H9 (cell line): Measurements from ENCODE around the gene MBTPS1. TPM values are rescaled to one million over a fixed set of nuclear protein-coding genes. Genes with fewer than 3 reads are reported as not detected.
A peak's percentile ranks its signal among the peaks of the same experiment; 100 is the strongest.

Experiments
- DNase-seq: peaks from one replicate; pipeline ENCODE4 v3.0.0-alpha.2; 2017
- H2AFZ ChIP-seq: one replicate; pipeline ENCODE4 v1.6.1; 2013; ENCODE audit warnings: mild to moderate bottlenecking, low read length, control low read depth, moderate library complexity
- H2AK5ac ChIP-seq: 2 replicates; pipeline ENCODE4 v1.6.1; 2013; ENCODE audit warnings: low read length, control low read depth, mixed read lengths; ENCODE audit not compliant: insufficient read length
- H2BK120ac ChIP-seq: one replicate; pipeline ENCODE4 v1.6.1; 2013; ENCODE audit warnings: low read depth, mild to moderate bottlenecking, low read length, control low read depth, inconsistent platforms; ENCODE audit not compliant: poor library complexity, severe bottlenecking
- H2BK12ac ChIP-seq: 2 replicates; pipeline ENCODE4 v1.6.1; 2013; ENCODE audit warnings: low read length, control low read depth, mixed read lengths, low read depth; ENCODE audit not compliant: insufficient read length
- H2BK15ac ChIP-seq: 2 replicates; pipeline ENCODE4 v1.6.1; 2013; ENCODE audit warnings: low read depth, low read length, control low read depth
- H2BK20ac ChIP-seq: one replicate; pipeline ENCODE4 v1.6.1; 2013; ENCODE audit warnings: low read depth, mild to moderate bottlenecking, low read length, control low read depth, inconsistent platforms; ENCODE audit not compliant: poor library complexity, severe bottlenecking
- H2BK5ac ChIP-seq: 2 replicates; pipeline ENCODE4 v1.6.1; 2013; ENCODE audit warnings: low read length, control low read depth, mixed read lengths; ENCODE audit not compliant: insufficient read length
- H3K14ac ChIP-seq: 2 replicates; pipeline ENCODE4 v1.6.1; 2013; ENCODE audit warnings: low read length, control low read depth; ENCODE audit not compliant: insufficient read depth
- H3K18ac ChIP-seq: 2 replicates; pipeline ENCODE4 v1.6.1; 2013; ENCODE audit warnings: low read depth, mild to moderate bottlenecking, mixed read lengths, low read length, control low read depth; ENCODE audit not compliant: insufficient read length
- H3K23ac ChIP-seq: 2 replicates; pipeline ENCODE4 v1.6.1; 2013; ENCODE audit warnings: low read length, control low read depth, mixed read lengths, low read depth; ENCODE audit not compliant: insufficient read length
- H3K23me2 ChIP-seq: 2 replicates; pipeline ENCODE4 v1.6.1; 2013; ENCODE audit warnings: low read depth, mild to moderate bottlenecking, mixed read lengths, low read length, control low read depth; ENCODE audit not compliant: insufficient read length, poor library complexity, severe bottlenecking
- H3K27ac ChIP-seq: 2 replicates; pipeline ENCODE4 v1.5.1; 2013; ENCODE audit warnings: low read length, control low read depth, mixed read lengths, low read depth; ENCODE audit not compliant: insufficient read length
- H3K27me3 ChIP-seq: 2 replicates; pipeline ENCODE4 v1.6.1; 2013; ENCODE audit warnings: low read length, control low read depth, inconsistent platforms; ENCODE audit not compliant: insufficient read depth
- H3K4ac ChIP-seq: 2 replicates; pipeline ENCODE4 v1.6.1; 2013; ENCODE audit warnings: low read depth, mild to moderate bottlenecking, control low read depth, inconsistent platforms, low read length, moderate library complexity
- H3K4me1 ChIP-seq: 2 replicates; pipeline ENCODE4 v1.6.1; 2013; ENCODE audit warnings: low read length, control low read depth, inconsistent platforms; ENCODE audit not compliant: insufficient read depth
- H3K4me2 ChIP-seq: 2 replicates; pipeline ENCODE4 v1.6.1; 2013; ENCODE audit warnings: low read length, control low read depth, mixed read lengths; ENCODE audit not compliant: insufficient read length, insufficient read depth
- H3K56ac ChIP-seq: 2 replicates; pipeline ENCODE4 v1.6.1; 2013; ENCODE audit warnings: low read depth, mild to moderate bottlenecking, mixed read lengths, low read length, control low read depth; ENCODE audit not compliant: insufficient read length
- H3K79me1 ChIP-seq: 2 replicates; pipeline ENCODE4 v1.6.1; 2013; ENCODE audit warnings: low read depth, mild to moderate bottlenecking, moderate library complexity, low read length, control low read depth, inconsistent platforms; ENCODE audit not compliant: insufficient read depth, poor library complexity, severe bottlenecking
- H3K79me2 ChIP-seq: 2 replicates; pipeline ENCODE4 v1.6.1; 2013; ENCODE audit warnings: low read length, control low read depth, inconsistent platforms; ENCODE audit not compliant: insufficient read depth
- H3K9ac ChIP-seq: 2 replicates; pipeline ENCODE4 v1.6.1; 2013; ENCODE audit warnings: low read length, control low read depth, mixed read lengths; ENCODE audit not compliant: insufficient read length; ENCODE audit errors: extremely low read depth
- H3K9me3 ChIP-seq: one replicate; pipeline ENCODE4 v1.6.1; 2013; ENCODE audit warnings: low read depth, low read length, inconsistent platforms; ENCODE audit not compliant: control insufficient read depth
- H3T11ph ChIP-seq: one replicate; pipeline ENCODE4 v1.6.1; 2013; ENCODE audit warnings: mild to moderate bottlenecking, low read length, control low read depth, inconsistent platforms
- H4K20me1 ChIP-seq: one replicate; pipeline ENCODE4 v1.6.1; 2013; ENCODE audit not compliant: control insufficient read depth, insufficient read length, insufficient read depth
- H4K5ac ChIP-seq: 2 replicates; pipeline ENCODE4 v1.6.1; 2013; ENCODE audit warnings: low read depth, mild to moderate bottlenecking, mixed read lengths, low read length, control low read depth; ENCODE audit not compliant: insufficient read length
- H4K8ac ChIP-seq: replicated peaks from 2 replicates; pipeline ENCODE4 v1.6.1; 2013; ENCODE audit warnings: low read length, control low read depth, mixed read lengths, low read depth; ENCODE audit not compliant: insufficient read length
- H4K91ac ChIP-seq: 2 replicates; pipeline ENCODE4 v1.6.1; 2013; ENCODE audit warnings: low read depth, mild to moderate bottlenecking, moderate library complexity, mixed read lengths, low read length, control low read depth; ENCODE audit not compliant: insufficient read length
- H3K27ac Mint-ChIP-seq, 3 experiments: 2 replicates in 2 of 3; 3 replicates in 1 of 3; pipeline ENCODE4 v1.8.0; 2020 to 2021; ENCODE audit warnings: mixed read lengths in 3 of 3, mild to moderate bottlenecking in 1 of 3, moderate library complexity in 1 of 3
- H3K27me3 Mint-ChIP-seq: 2 replicates; pipeline ENCODE4 v1.8.0; 2021; ENCODE audit warnings: low read depth, mild to moderate bottlenecking, moderate library complexity, mixed read lengths
- H3K36me3 Mint-ChIP-seq, 3 experiments: 2 replicates in 2 of 3; 3 replicates in 1 of 3; pipeline ENCODE4 v1.8.0; 2020 to 2021; ENCODE audit warnings: low read depth in 3 of 3, mixed read lengths in 3 of 3; ENCODE audit not compliant: insufficient read depth in 1 of 3
- H3K4me1 Mint-ChIP-seq, 2 experiments: 2 replicates each; pipeline ENCODE4 v1.8.0; 2020; ENCODE audit warnings: mixed read lengths in 2 of 2
- H3K4me3 Mint-ChIP-seq, 2 experiments: 2 replicates in 1 of 2; 3 replicates in 1 of 2; pipeline ENCODE4 v1.8.0; 2020 to 2021; ENCODE audit warnings: mild to moderate bottlenecking in 2 of 2, mixed read lengths in 2 of 2, moderate library complexity in 1 of 2
- H3K9me3 Mint-ChIP-seq, 2 experiments: 2 replicates in 1 of 2; 3 replicates in 1 of 2; pipeline ENCODE4 v1.8.0; 2020; ENCODE audit warnings: mild to moderate bottlenecking in 2 of 2, mixed read lengths in 2 of 2, moderate library complexity in 1 of 2
- WGBS: extraction: QIAGEN DNeasy Blood & Tissue Kit; methylation state at CpG from one replicate; pipeline ENCODE4 v1.1.7; 2013; ENCODE audit warnings: missing lambda C conversion rate, low lambda C conversion rate, mixed read lengths; ENCODE audit not compliant: insufficient read length; ENCODE audit errors: extremely low coverage; 5-methylcytosine and 5-hydroxymethylcytosine counted together
- total RNA-seq: library from RNA; stranded (reverse); gene quantifications from 2 replicates; pipeline ENCODE4 v1.2.1, GENCODE V29; 2021
- TF ChIP-seq, protein P1 (sequence below): fragments of 200-600 bp; sonication (generic); conservative IDR thresholded peaks from 3 replicates; pipeline ENCODE4 v1.8.0; 2021; ENCODE audit warnings: antibody characterized with exemption, mild to moderate bottlenecking

Gene MBTPS1
- total RNA-seq, 1 experiment from 2014 or later = 48.7 TPM

DNA sequence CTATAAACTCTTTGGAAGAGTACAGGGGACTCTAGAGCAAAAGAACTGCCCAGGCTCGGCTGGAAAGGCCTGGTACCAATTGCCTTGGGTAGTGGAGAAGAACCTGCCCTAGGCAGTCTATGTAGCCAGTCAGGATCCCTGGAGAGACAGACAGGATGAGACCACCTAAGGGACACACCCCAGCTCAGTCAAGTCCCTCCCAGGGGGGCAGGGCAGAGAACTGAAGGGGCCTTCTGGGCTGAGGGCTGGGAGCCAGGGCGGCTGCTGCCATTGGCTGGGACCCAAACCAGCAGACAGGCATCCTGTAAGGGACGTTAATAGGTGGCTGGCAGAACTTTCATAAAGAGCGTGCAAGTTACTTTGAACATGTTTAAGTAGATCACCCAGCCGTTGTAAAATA lies 61.4 kb downstream of the MBTPS1 start:
- no peaks in the 10 kb centered on the region for H3K27me3 ChIP-seq
- H4K91ac ChIP-seq = no peak overlapping the region
- WGBS = no CpG with 5 or more reads among the region's 5 CpGs
- H3K9me3 ChIP-seq = no peaks in the 10 kb centered on the region
- no peaks in the 10 kb centered on the region for H4K20me1 ChIP-seq
- no peak overlapping the region for H2BK5ac ChIP-seq
- no peak for DNase-seq
- H2BK15ac ChIP-seq = no peak overlapping the region
- H2AK5ac ChIP-seq = no peak overlapping the region
- H3K36me3 Mint-ChIP-seq = peaks cover 13 to 76% (median 62%) of the 10 kb centered on the region in 3 experiments; a peak in 6 of 7 replicates
- H2BK20ac ChIP-seq = no peak overlapping the region
- H3K79me1 ChIP-seq = no peaks in the 10 kb centered on the region
- H3K4me2 ChIP-seq = no peak overlapping the region
- H3K14ac ChIP-seq = no peak overlapping the region
- no peak overlapping the region for H3K56ac ChIP-seq
- H2BK120ac ChIP-seq = no peak overlapping the region
- no peak overlapping the region for H4K5ac ChIP-seq
- no peak overlapping the region for H4K8ac ChIP-seq
- H3K4me1 Mint-ChIP-seq = peaks cover 4 to 7% of the 10 kb centered on the region in 2 experiments
- H3K4ac ChIP-seq = no peak overlapping the region
- H3K9me3 Mint-ChIP-seq = no peaks in the 10 kb centered on the region
- no peaks in the 10 kb centered on the region; the same call in 1 of the 2 replicates for H3K27me3 Mint-ChIP-seq
- H3K27ac ChIP-seq = no peak overlapping the region
- no peaks in the 10 kb centered on the region for H3K79me2 ChIP-seq
- H3K27ac Mint-ChIP-seq = peak overlapping the region in 1 of 3 experiments; percentile 64; a peak in 3 of 7 replicates
- no peak overlapping the region for H3K18ac ChIP-seq
- no peaks in the 10 kb centered on the region for H3K4me1 ChIP-seq
- no peak overlapping the region for H2BK12ac ChIP-seq
- H3K23ac ChIP-seq = no peak overlapping the region
- TF ChIP-seq, protein P1, sequence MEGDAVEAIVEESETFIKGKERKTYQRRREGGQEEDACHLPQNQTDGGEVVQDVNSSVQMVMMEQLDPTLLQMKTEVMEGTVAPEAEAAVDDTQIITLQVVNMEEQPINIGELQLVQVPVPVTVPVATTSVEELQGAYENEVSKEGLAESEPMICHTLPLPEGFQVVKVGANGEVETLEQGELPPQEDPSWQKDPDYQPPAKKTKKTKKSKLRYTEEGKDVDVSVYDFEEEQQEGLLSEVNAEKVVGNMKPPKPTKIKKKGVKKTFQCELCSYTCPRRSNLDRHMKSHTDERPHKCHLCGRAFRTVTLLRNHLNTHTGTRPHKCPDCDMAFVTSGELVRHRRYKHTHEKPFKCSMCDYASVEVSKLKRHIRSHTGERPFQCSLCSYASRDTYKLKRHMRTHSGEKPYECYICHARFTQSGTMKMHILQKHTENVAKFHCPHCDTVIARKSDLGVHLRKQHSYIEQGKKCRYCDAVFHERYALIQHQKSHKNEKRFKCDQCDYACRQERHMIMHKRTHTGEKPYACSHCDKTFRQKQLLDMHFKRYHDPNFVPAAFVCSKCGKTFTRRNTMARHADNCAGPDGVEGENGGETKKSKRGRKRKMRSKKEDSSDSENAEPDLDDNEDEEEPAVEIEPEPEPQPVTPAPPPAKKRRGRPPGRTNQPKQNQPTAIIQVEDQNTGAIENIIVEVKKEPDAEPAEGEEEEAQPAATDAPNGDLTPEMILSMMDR = no peak
- no peak overlapping the region for H3T11ph ChIP-seq
- H3K4me3 Mint-ChIP-seq = no peak overlapping the region
- H2AFZ ChIP-seq = no peak overlapping the region
- H3K9ac ChIP-seq = no peak overlapping the region
- no peaks in the 10 kb centered on the region for H3K23me2 ChIP-seq
